HT-29 (cell line): ENCODE results near the gene RHEX. TPM values are rescaled to one million over a fixed set of nuclear protein-coding genes. Genes with fewer than 3 reads are reported as not detected.
"Not testable (repeated sequence)": the region's sequence is repeated elsewhere in the genome, so short reads cannot be mapped to it uniquely, and the experiment has no call there.

Source experiments
- DNase-seq: peaks from one replicate; pipeline ENCODE4 v3.0.0-alpha.2; 2015; ENCODE audit warnings: low spot score
- total RNA-seq: library from RNA; depleted of rRNA; stranded (reverse); fragments of >200 nt; shearing (Covaris generic); gene quantifications from 2 replicates; pipeline ENCODE4 v1.2.3, GENCODE V29; 2014

Gene RHEX
- total RNA-seq, 1 experiment from 2014 or later, result not detected

GRCh38 chr1:206030191-206030590 is 22.8 kb upstream of the RHEX start:
- no peak for DNase-seq

GRCh38 chr1:206030714-206031113 is 22.3 kb upstream of the RHEX start:
- peak; percentile 91 for DNase-seq

- DNase-seq, result no peak
Measured at GRCh38 chr1:206032380-206033140, 20.4 kb upstream of the RHEX start.

- peak; percentile 40 for DNase-seq
Measured at GRCh38 chr1:206035027-206035426, 17.9 kb upstream of the RHEX start.

DNA sequence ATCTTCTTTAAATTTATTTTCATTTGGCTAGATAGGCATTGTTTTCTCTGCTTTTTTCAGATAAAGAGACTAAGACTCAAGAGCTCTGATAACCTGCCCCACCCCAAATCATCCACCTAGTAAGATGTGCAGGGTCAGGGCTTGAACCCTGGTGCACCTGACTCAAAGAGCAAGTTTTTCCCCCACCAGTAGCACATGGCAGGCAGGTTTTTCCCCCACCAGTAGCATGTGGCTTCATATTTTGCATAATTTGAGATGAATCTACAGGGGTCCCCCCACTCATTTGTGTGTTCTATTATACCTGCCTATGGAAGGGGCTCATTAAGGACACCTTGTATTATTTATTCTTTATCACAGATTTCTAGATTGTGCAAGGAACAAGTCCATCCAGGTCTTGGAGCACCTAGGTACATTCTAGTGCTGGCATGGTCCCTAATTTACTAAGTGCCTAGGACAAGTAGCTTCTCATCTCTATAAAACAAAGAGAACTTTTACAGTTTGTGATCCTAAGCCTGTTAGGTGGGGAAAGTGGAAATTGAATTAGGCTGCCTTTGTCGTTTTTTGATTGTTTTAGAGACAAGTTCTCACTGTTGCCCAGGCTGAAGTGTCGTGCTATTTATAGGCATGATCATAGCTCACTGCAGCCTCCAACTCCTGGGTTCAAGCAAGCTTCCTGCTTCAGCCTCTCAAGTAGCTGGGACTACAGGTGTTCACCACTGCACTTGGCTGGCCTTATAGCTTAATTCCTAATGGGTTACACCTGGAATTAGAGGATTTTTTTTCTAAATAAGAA is 16.1 kb upstream of the RHEX start:
- DNase-seq, result no peak

- no peak for DNase-seq
Measured at GRCh38 chr1:206037581-206037980, 15.4 kb upstream of the RHEX start.

GRCh38 chr1:206039046-206039973 is 13.7 kb upstream of the RHEX start:
- DNase-seq, result no peak

- DNase-seq, result no peak
Measured at GRCh38 chr1:206040328-206040727, 12.6 kb upstream of the RHEX start.

- DNase-seq, result no peak
Measured at GRCh38 chr1:206041640-206042039, 11.3 kb upstream of the RHEX start.

- DNase-seq, result no peak
Measured at GRCh38 chr1:206047271-206047670, 5.7 kb upstream of the RHEX start.

DNA sequence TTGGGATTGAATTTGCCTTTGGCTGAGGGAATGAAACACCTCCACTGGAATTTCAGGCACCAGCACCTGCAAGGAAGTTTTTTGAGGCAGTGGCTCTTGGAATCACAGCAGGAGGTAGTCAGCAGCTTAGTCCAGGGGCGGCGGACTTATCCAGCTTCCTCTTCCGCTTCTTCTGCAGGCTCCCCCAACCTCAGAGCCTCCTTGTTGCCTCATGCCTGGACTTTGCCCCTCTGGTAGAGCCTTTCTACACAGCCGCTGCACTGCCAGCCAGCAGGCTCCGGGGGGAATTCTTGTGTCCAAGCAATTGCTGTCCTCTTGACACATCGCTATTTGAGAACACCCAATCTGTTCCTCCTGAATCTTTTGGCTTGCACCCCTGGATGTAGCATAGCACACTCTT is 4.4 kb upstream of the RHEX start:
- peak; percentile 85 for DNase-seq

DNA sequence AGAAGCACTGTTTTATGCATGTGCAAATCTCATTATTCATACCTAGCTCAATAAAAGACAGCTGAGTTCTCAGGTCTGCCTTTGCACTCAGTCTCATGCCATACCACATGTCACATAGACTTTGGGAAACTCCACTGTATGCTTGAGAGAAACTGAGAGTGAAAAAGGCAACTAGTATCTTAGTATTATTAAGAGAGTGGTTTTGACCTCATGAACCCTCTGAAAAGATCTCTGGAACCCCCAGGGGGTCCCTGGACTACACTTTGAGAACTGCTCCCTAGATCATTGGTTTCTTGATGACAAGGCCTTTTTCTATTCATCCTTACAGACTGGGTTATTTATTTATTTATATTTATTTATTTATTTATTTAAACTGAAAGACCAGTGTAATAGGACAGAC is 3.7 kb upstream of the RHEX start:
- no peak for DNase-seq

DNA sequence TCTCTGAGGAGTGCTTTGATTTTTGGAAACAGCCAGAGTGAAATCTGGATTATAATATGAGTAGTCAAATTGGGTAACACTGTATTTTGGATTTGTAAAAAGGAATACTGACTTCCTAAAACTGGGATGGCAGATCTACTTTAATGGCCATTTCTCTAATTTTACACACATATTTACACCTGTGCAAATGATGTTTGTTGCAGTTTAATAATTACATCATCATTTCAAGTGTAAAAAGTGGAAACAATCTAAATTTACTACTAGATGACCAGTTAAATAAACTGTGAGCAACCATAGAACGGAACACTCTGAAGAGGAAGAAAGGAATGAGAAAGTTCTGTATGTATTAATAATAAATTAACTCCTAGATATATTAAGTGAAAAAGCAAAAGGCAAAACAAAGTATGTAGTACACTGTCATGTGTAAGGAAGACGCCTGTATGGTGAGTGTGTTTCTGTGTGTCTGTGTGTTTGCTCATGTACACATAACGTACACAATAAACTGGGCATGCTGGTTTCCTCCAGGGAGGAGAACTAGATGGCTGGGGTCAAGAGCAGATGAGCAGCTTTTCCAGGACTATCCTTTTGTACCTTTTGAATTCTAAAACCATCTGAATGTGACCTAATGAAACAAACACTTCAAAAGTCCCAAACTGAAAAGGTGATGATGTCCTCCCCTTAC is 2.9 kb upstream of the RHEX start:
- no peak for DNase-seq

DNA sequence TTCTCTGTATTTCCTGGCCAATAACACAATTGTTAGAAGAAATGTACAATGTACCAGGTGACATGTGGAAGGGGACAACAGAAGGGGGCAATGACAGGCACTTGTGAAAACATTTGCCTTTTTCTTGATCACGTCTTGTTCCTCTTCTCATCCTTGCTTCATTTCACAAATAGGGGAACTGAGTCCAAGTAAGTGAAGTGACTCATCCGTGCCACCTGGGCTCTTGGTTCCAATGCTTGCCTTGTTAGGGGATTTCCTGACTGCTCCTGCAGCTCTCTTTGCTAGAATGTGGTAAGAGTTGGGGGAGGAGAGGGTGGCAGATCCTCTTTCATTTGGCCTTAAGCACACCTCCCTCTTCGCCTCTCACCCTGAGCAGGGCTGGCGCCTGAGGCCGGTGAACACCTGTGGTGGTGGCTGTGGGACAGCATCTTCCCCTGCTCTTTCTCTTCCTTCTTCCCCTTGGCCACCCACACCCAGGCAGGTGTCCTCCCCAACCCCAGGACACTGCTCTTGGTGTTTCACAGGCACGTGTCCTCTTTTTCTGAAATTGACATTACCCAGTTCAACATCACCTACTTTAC is 2.2 kb upstream of the RHEX start:
- no peak for DNase-seq

GRCh38 chr1:206052231-206052865 is 625 bp upstream of the RHEX start:
- DNase-seq, result not testable (repeated sequence)

GRCh38 chr1:206053616-206054015 is 643 bp downstream of the RHEX start:
- DNase-seq, result not testable (repeated sequence)

DNA sequence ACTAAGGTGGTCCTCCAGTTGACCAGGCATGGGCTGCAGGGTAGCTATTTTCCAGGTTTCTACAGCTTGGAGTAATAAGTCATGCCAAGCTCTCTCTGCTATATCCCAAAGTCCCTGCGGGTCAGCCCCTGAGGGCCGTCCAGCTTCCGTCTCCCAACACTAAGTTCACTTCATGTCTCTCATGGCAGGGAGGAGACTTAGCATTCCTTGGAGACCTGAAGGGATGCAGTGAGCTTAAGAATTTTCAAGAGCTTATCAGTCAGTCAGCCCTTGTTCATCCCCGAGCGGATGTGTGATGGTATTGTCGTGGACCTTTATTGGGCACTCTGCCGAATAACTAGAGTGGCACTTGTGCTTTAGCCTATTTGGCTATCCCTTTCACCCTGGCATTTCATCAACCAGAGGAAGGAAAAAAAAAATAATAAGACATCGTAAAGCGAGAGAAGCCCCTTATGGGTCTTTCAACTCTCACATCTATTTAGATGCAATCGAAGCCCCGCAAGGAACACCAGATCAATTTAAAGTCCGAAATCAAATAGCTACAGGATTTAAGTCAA is 2.2 kb downstream of the RHEX start:
- DNase-seq, result not testable (repeated sequence)

- not testable (repeated sequence) for DNase-seq
Measured at GRCh38 chr1:206055639-206056323, 2.8 kb downstream of the RHEX start.

DNA sequence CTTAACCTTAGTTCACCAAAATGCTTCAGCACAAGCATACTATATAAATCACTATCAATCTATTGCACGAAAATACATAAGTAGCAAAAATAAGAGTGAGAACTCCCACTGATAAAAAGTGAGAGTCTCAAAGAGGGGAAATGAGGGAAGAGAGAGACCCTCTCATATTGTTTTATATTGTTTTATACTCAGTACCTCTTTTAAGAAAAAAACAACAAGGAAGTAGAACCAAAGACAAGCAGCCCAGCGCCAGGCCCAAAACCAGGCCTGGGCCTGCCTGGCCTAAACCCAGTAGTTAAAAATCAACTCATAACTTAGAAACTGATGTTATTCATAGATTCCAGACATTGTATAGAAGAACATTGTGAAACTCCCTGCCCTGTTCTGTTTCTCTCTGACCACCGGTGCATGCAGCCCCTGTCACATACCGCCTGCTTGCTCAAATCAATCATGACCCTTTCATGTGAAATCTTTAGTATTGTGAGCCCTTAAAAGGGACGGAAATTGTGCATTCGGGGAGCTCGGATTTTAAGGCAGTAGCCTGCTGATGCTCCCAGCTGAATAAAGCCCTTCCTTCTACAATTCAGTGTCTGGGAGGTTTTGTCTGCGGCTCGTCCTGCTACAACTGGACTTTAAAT is 5.4 kb downstream of the RHEX start:
- not testable (repeated sequence) for DNase-seq
